Measurements from ENCODE around the gene VPS26B.

VPS26B gene

GRCh38 chr11:134288486-134288885 is 64.0 kb downstream of the VPS26B start:
- no peak for DNase-seq (ENCODE audit: low spot score)
- in situ Hi-C loops (cut with MboI; ENCODE audit: low sequenced_read_pairs, unreplicated experiment) = no loop called here
- TF ChIP-seq CTCF (IDR thresholded peaks at IDR 0.05; ENCODE audit: borderline replicate concordance, control extremely low read depth, extremely low read depth, insufficient read depth, missing control alignments) = no peak

DNA sequence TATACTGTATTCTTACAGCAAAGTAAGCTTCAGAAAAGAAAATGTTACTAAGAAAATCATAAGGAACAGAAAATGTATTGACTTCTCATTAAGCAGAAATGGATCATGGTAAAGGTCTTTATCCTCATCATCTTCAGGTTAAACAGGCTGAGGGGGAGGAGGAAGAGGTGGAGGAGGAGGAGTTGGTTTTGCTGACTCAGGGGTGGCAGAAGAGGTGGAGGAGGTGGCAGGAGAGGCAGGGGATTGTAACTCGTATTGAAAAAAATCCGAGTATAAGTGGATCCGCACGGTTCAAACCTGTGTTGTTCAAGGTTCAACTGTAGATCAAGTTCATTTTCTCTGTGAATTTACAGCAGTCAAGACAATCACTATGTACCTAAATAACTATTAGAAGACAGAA is 64.7 kb downstream of the VPS26B start:
- no peak for DNase-seq (ENCODE audit: low spot score)
- TF ChIP-seq CTCF (IDR thresholded peaks at IDR 0.05; ENCODE audit: borderline replicate concordance, control extremely low read depth, extremely low read depth, insufficient read depth, missing control alignments) = no peak
- in situ Hi-C loops (cut with MboI; ENCODE audit: low sequenced_read_pairs, unreplicated experiment) = no loop called here

- in situ Hi-C loops (cut with MboI; ENCODE audit: low sequenced_read_pairs, unreplicated experiment) = no loop called here
- TF ChIP-seq CTCF (IDR thresholded peaks at IDR 0.05; ENCODE audit: borderline replicate concordance, control extremely low read depth, extremely low read depth, insufficient read depth, missing control alignments) = no peak
- DNase-seq (ENCODE audit: low spot score) = no peak
Observed at GRCh38 chr11:134289789-134290188, 65.3 kb downstream of the VPS26B start.

DNA sequence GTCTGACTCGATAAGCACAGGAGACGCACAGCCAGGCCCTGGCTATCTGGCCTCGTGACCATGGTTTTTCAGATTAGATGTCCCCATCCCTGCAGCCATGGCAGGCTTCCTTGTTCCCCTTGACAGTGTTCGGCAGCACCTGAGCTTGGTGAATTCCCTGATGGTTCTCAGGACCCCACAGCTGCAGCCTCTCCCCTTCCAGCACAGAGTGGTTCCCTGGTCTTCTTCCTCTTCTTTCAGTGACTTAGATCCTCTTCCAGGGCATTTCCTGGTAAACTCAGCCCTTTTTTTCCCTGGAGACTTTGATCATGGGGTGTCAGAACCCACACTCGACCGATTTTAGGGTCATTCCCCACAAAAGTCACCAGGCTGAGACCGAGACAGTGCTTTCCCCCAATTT is 66.2 kb downstream of the VPS26B start:
- TF ChIP-seq CTCF (IDR thresholded peaks at IDR 0.05; ENCODE audit: borderline replicate concordance, control extremely low read depth, extremely low read depth, insufficient read depth, missing control alignments) = no peak
- in situ Hi-C loops (cut with MboI; ENCODE audit: low sequenced_read_pairs, unreplicated experiment) = no loop called here
- DNase-seq (ENCODE audit: low spot score) = no peak

DNA sequence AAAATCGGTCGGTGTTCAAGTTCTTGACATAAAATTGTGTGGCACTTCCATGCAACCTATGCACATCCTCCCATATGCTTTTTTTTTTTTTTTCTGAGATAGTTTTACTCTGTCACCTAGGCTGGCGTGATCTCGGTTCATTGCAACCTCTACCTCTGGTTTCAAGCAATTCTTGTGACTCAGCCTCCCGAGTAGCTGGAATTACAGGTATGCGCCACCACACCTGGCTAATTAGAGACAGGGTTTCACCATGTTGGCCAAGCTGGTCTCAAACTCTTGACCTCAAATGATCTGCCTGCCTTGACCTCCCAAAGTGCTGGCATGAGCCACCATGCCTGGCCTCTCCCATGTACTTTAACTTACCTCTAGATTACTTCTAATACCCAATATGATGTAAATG is 66.7 kb downstream of the VPS26B start:
- no peak for TF ChIP-seq CTCF (IDR thresholded peaks at IDR 0.05; ENCODE audit: borderline replicate concordance, control extremely low read depth, extremely low read depth, insufficient read depth, missing control alignments)
- in situ Hi-C loops (cut with MboI; ENCODE audit: low sequenced_read_pairs, unreplicated experiment) = no loop called here

DNA sequence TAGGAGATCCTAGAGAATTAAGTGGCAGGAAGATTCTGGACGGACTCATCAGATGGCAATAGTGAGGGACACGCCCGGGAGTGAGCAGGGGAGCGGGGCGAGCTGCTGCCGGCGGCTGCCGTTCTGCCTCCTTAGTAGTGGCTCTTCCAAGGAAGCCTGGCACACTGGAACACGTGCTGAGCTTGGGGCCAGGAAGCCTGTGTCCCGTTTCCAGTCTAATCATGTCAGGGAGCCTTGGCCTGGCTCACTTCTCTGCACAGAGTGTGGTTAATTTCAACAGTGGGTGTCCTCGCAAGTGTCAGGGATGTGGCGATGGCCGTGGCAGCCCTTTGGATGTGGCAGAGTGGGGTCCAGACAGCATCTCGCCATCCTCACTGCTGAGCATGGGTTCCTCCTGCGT is 68.2 kb downstream of the VPS26B start:
- in situ Hi-C loops (cut with MboI; ENCODE audit: low sequenced_read_pairs, unreplicated experiment) = no loop called here
- no peak for DNase-seq (ENCODE audit: low spot score)
- no peak for TF ChIP-seq CTCF (IDR thresholded peaks at IDR 0.05; ENCODE audit: borderline replicate concordance, control extremely low read depth, extremely low read depth, insufficient read depth, missing control alignments)

More for the DNA sequence above, 66.7 kb downstream of the VPS26B start:
- no peak for DNase-seq (ENCODE audit: low spot score)
